ENCODE measurements around the gene KCNJ10.

DNA sequence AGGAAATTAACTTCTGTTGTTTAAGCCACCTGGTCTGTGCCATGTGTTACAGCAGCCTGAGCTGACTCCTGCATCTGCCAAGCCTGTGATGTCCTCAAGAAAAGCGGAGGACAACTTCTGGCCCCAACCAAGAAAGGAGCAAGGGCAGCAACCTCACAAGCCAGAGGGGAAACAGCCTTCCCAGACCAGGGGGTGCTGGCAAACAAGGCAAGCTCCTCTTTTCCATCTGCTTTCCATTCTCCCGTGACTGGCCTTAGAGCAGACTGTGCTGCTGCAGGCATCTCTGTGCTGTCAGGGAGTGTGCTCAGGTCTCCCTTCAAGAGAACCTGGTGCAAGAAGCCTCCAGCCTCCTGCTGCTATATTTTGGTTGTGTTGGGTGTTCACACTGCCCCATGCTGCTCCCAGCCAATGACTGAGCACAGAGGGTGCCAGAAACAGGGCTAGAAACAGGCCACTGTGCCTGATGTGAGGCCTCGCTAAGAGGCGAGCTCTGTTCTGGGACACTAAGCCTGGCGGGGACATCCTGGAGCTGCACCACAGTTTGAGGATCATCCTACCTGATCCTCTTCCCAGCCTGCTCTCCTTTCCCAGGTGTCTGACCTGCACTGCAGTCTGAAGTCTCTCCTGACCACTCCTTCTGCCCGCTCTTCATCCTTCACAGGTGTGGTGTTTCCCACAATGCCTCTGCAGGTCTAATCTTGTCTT, 88.5 kb downstream of the KCNJ10 start:
- TF ChIP-seq, protein P1, sequence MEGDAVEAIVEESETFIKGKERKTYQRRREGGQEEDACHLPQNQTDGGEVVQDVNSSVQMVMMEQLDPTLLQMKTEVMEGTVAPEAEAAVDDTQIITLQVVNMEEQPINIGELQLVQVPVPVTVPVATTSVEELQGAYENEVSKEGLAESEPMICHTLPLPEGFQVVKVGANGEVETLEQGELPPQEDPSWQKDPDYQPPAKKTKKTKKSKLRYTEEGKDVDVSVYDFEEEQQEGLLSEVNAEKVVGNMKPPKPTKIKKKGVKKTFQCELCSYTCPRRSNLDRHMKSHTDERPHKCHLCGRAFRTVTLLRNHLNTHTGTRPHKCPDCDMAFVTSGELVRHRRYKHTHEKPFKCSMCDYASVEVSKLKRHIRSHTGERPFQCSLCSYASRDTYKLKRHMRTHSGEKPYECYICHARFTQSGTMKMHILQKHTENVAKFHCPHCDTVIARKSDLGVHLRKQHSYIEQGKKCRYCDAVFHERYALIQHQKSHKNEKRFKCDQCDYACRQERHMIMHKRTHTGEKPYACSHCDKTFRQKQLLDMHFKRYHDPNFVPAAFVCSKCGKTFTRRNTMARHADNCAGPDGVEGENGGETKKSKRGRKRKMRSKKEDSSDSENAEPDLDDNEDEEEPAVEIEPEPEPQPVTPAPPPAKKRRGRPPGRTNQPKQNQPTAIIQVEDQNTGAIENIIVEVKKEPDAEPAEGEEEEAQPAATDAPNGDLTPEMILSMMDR (IDR thresholded peaks at IDR 0.05), result no peak
- no peak for TF ChIP-seq POLR2A (IDR thresholded peaks at IDR 0.05)
